Prostate gland (tissue), 2 donors: ENCODE data around the gene GPC5.

Experiments used
- POLR2A ChIP-seq: fragments of 450-650 bp; IDR thresholded peaks from one replicate; pipeline ENCODE4 v1.6.1; 2016; ENCODE audit warnings: antibody characterized with exemption, mild to moderate bottlenecking
- POLR2AphosphoS5 ChIP-seq: sonication (generic); formaldehyde crosslinking; IDR thresholded peaks from one replicate; pipeline ENCODE4 v1.6.1; 2017; ENCODE audit warnings: antibody characterized with exemption
- TF ChIP-seq, protein P1 (sequence below), 4 experiments: fragments of 200-600 bp in 2 of 4; fragments of 450-650 bp in 2 of 4; sonication (generic) in 2 of 4; IDR thresholded peaks; 1 replicate in 3 of 4; 2 replicates in 1 of 4; pipeline ENCODE4 v1.5.1; 2016 to 2019; ENCODE audit warnings: antibody characterized with exemption in 4 of 4, mild to moderate bottlenecking in 2 of 4, moderate library complexity in 2 of 4

- TF ChIP-seq POLR2AphosphoS5: peak; percentile 42
- TF ChIP-seq, protein P1, sequence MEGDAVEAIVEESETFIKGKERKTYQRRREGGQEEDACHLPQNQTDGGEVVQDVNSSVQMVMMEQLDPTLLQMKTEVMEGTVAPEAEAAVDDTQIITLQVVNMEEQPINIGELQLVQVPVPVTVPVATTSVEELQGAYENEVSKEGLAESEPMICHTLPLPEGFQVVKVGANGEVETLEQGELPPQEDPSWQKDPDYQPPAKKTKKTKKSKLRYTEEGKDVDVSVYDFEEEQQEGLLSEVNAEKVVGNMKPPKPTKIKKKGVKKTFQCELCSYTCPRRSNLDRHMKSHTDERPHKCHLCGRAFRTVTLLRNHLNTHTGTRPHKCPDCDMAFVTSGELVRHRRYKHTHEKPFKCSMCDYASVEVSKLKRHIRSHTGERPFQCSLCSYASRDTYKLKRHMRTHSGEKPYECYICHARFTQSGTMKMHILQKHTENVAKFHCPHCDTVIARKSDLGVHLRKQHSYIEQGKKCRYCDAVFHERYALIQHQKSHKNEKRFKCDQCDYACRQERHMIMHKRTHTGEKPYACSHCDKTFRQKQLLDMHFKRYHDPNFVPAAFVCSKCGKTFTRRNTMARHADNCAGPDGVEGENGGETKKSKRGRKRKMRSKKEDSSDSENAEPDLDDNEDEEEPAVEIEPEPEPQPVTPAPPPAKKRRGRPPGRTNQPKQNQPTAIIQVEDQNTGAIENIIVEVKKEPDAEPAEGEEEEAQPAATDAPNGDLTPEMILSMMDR (IDR thresholded peaks at IDR 0.05): peak; percentile 87 to 99 (median 98)
- no peak for TF ChIP-seq POLR2A
These were observed 49.5 kb upstream of the GPC5 start for GRCh38 chr13:91348906-91349435.
